ENCODE results near the gene TBATA. TPM values are rescaled to one million over a fixed set of nuclear protein-coding genes. Genes with fewer than 3 reads are reported as not detected.
"Not testable (repeated sequence)": the region's sequence is repeated elsewhere in the genome, so short reads cannot be mapped to it uniquely, and the experiment has no call there.

The TBATA gene
- total RNA-seq, 2 donors from 2014 or later, result not detected

DNA sequence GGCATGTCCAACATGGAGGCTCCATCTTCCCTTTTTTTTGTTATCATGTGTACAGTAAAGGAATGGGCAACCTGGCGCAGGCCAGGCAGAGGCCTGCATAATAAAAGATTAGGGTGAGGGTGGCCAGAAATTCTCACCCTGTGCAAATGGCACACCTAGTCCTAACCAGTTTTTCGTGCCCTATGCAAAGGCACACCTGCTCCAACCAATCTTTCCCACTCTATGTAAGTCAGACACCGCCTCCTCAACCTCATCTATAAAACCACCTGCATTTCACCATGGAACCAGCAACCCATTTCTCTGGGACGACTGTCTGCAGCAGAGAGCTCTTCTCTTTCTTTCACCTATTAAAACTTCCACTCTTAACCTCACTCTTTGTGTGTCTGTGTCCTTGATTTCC is 16.1 kb downstream of the TBATA start:
- H3K4me1 Mint-ChIP-seq, result no peaks in the 10 kb centered on the region
- Histone ChIP-seq H3K9me3 (ENCODE audit: control insufficient read depth, low read length) (peaks cover 17% of the 10 kb centered on the region), H3K27me3 (ENCODE audit: control insufficient read depth, insufficient read depth, low read length, poor library complexity, severe bottlenecking) (no peaks in the 10 kb centered on the region), H3K27ac (ENCODE audit: low read depth, low read length) (no peak overlapping the region), H3K4me1 (ENCODE audit: control insufficient read depth, insufficient read depth, low read length) (no peaks in the 10 kb centered on the region), H3K36me3 (ENCODE audit: control insufficient read depth, insufficient read depth, low read length) (no peaks in the 10 kb centered on the region), H3K9ac (ENCODE audit: extremely low read depth, low read length, poor library complexity, severe bottlenecking) (no peak overlapping the region), H3K4me3 (ENCODE audit: low read length) (no peak overlapping the region)
- H3K36me3 Mint-ChIP-seq (ENCODE audit: low read depth), result no peaks in the 10 kb centered on the region
- TF ChIP-seq, protein P1, sequence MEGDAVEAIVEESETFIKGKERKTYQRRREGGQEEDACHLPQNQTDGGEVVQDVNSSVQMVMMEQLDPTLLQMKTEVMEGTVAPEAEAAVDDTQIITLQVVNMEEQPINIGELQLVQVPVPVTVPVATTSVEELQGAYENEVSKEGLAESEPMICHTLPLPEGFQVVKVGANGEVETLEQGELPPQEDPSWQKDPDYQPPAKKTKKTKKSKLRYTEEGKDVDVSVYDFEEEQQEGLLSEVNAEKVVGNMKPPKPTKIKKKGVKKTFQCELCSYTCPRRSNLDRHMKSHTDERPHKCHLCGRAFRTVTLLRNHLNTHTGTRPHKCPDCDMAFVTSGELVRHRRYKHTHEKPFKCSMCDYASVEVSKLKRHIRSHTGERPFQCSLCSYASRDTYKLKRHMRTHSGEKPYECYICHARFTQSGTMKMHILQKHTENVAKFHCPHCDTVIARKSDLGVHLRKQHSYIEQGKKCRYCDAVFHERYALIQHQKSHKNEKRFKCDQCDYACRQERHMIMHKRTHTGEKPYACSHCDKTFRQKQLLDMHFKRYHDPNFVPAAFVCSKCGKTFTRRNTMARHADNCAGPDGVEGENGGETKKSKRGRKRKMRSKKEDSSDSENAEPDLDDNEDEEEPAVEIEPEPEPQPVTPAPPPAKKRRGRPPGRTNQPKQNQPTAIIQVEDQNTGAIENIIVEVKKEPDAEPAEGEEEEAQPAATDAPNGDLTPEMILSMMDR (conservative IDR thresholded peaks at IDR 0.05), result no peak
- WGBS, 2 experiments (ENCODE audit: insufficient coverage in 1 of 2, insufficient read length in 1 of 2), result 91 to 96% methylated on average over 3 to 4 of the region's 4 CpGs
- DNase-seq, result no peak
- no peak overlapping the region for H3K4me3 Mint-ChIP-seq
- no peak overlapping the region for H3K27ac Mint-ChIP-seq
- peaks cover 2% of the 10 kb centered on the region for H3K27me3 Mint-ChIP-seq (ENCODE audit: insufficient read depth)
- H3K9me3 Mint-ChIP-seq, result peaks cover 22% of the 10 kb centered on the region

DNA sequence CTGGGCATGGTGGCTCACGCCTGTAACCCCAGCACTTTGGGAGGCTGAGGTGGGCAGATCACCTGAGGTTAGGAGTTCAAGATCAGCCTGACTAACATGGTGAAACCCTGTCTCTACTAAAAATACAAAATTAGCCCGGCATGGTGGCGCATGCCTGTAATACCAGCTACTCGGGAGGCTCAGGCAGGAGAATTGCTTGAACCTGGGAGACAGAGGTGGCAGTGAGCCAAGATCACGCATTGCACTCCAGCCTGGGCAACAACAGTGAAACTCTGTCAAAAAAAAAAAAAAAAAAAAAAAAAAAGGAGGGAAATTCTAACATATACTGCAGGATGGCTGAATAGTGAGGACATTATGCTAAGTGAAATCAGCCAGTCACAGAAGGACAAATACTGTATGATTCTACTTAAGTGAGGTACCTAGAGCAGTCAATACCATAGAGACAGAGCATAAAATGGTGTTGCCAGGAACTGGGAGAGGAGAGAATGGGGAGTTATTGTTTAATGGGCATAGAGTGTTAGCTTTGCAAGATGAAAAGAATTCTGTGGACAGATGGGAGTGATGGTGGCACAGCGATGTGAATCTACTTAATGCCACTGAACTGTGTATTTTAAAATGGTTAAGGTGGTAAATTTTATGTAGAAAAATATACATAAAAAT is 17.0 kb downstream of the TBATA start:
- not testable (repeated sequence) for H3K36me3 ChIP-seq (ENCODE audit: control insufficient read depth, insufficient read depth, low read length); H3K4me1 Mint-ChIP-seq; H3K9ac ChIP-seq (ENCODE audit: extremely low read depth, low read length, poor library complexity, severe bottlenecking); H3K4me3 ChIP-seq (ENCODE audit: low read length); H3K4me3 Mint-ChIP-seq; H3K27ac ChIP-seq (ENCODE audit: low read depth, low read length); H3K27me3 Mint-ChIP-seq (ENCODE audit: insufficient read depth); H3K27ac Mint-ChIP-seq; H3K36me3 Mint-ChIP-seq (ENCODE audit: low read depth); H3K4me1 ChIP-seq (ENCODE audit: control insufficient read depth, insufficient read depth, low read length); DNase-seq; H3K27me3 ChIP-seq (ENCODE audit: control insufficient read depth, insufficient read depth, low read length, poor library complexity, severe bottlenecking)
- H3K9me3 ChIP-seq (ENCODE audit: control insufficient read depth, low read length), result peaks cover 17% of the 10 kb centered on the region
- 94 to 95% methylated on average over 5 to 6 of the region's 6 CpGs for WGBS, 2 experiments (ENCODE audit: insufficient coverage in 1 of 2, insufficient read length in 1 of 2)
- H3K9me3 Mint-ChIP-seq, result peaks cover 22% of the 10 kb centered on the region

DNA sequence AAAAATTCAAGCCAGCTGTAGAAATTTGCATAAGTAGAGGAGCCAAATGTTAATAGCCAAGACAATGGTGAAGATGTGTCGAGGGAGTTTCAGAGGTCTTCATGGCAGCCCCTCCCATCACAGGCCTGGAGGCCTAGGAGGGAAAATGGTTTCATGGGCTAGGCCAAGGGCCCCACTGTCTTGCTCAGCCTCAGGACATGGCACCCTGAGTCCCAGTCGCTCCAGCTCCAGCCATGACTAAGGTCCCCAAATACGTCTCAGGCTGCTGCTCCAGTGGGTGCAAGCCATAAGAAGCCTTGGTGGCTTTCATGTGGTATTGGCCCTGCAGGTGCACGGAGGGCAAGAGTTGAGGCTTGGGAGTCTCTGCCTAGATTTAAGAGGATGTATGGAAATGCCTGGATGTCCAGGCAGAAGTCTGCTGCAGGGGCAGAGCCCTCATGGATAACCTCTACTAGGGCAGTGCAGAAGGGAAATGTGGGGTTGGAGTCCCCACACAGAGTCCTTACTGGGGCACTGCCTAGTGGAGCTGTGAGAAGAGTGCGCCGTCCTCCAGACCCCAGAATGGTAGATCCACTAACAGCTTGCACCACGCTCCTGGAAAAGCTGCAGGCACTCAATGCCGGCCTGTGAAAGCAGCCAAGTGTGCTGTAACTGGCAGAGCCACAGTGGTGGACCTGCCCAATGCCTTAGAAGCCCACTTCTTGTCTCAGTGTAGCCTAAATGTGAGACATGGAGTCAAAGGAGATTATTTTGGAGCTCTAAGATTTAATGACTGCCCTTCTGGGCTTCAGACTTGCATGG is 19.2 kb downstream of the TBATA start:
- H3K9me3 Mint-ChIP-seq, result peaks cover 22% of the 10 kb centered on the region
- H3K4me3 Mint-ChIP-seq, result no peak overlapping the region
- no peak for DNase-seq
- no peak overlapping the region for H3K9ac ChIP-seq (ENCODE audit: extremely low read depth, low read length, poor library complexity, severe bottlenecking)
- no peak overlapping the region for H3K27ac Mint-ChIP-seq
- H3K4me1 ChIP-seq (ENCODE audit: control insufficient read depth, insufficient read depth, low read length), result no peaks in the 10 kb centered on the region
- no peak overlapping the region for H3K4me3 ChIP-seq (ENCODE audit: low read length)
- H3K27ac ChIP-seq (ENCODE audit: low read depth, low read length), result no peak overlapping the region
- peaks cover 17% of the 10 kb centered on the region for H3K9me3 ChIP-seq (ENCODE audit: control insufficient read depth, low read length)
- H3K36me3 ChIP-seq (ENCODE audit: control insufficient read depth, insufficient read depth, low read length), result no peaks in the 10 kb centered on the region
- peaks cover 2% of the 10 kb centered on the region for H3K4me1 Mint-ChIP-seq
- no peaks in the 10 kb centered on the region for H3K36me3 Mint-ChIP-seq (ENCODE audit: low read depth)
- no peaks in the 10 kb centered on the region for H3K27me3 Mint-ChIP-seq (ENCODE audit: insufficient read depth)
- WGBS, 2 experiments (ENCODE audit: insufficient coverage in 1 of 2, insufficient read length in 1 of 2), result 90 to 95% methylated on average over 6 to 8 of the region's 8 CpGs
- TF ChIP-seq, protein P1 (conservative IDR thresholded peaks at IDR 0.05), result no peak
- H3K27me3 ChIP-seq (ENCODE audit: control insufficient read depth, insufficient read depth, low read length, poor library complexity, severe bottlenecking), result no peaks in the 10 kb centered on the region
